K562 (cell line): Measurements from ENCODE around the gene CEP295NL. TPM values are rescaled to one million over a fixed set of nuclear protein-coding genes. Genes with fewer than 3 reads are reported as not detected.

Experiments
- ATAC-seq: fragments of 200-7000 bp; cut with Tn5 transposase; 3 replicates; pipeline ENCODE4 v1.9.1; 2020; ENCODE audit warnings: moderate library complexity
- BruUV-seq: library from RNA; stranded (reverse); fragments of 400-500 nt; replicated peaks from 2 replicates; lab custom pipeline; 2021; lab: Mats Ljungman, UMichigan
- CTCF ChIA-PET: fragments of 300-600 bp; formaldehyde crosslinking; extraction: SDS; loops from one replicate; lab custom pipeline; 2021; ENCODE audit warnings: low intra/inter-chr PET ratio; lab: Yijun Ruan, JAX
- POLR2A ChIA-PET: fragments of 300-600, 350-650 bp; sonication (Branson Sonifier 250); formaldehyde crosslinking; extraction: SDS; loops from one replicate; lab custom pipeline; 2021; ENCODE audit warnings: antibody characterized with exemption, inconsistent platforms; lab: Yijun Ruan, JAX
- DNase-seq, 4 experiments: peaks; one replicate each; pipeline versions ENCODE4 v3.0.0 to v3.0.0-alpha.2; 2011 to 2018; ENCODE audit warnings: low spot score in 3 of 4, mixed read lengths in 3 of 4; ENCODE audit errors: extremely low read depth in 1 of 4
- FAIRE-seq: peaks from 2 replicates; lab custom pipeline; 2011; peaks lifted over from hg19 to GRCh38; lab: Jason Lieb, UNC
- H2AFZ ChIP-seq: 2 replicates; pipeline ENCODE4 v1.6.0; 2011; ENCODE audit warnings: low read depth, low read length, control low read depth, inconsistent platforms
- H3K27ac ChIP-seq: fragments of 200-600 bp; 3 replicates; pipeline ENCODE4 v1.8.0; 2011; ENCODE audit warnings: low read depth, mild to moderate bottlenecking, control low read depth, inconsistent platforms, low read length, moderate library complexity, mixed read lengths; ENCODE audit errors: extremely low read depth
- H3K27me3 ChIP-seq, 2 experiments: fragments of 300-600 bp in 1 of 2; 2 replicates in 1 of 2; 3 replicates in 1 of 2; pipeline versions ENCODE4 v1.6.0 to v1.8.0; 2011; ENCODE audit warnings: inconsistent platforms in 2 of 2, low read length in 2 of 2, mild to moderate bottlenecking in 1 of 2, mixed read lengths in 1 of 2, moderate library complexity in 1 of 2; ENCODE audit not compliant: control insufficient read depth in 2 of 2, insufficient read depth in 2 of 2
- H3K36me3 ChIP-seq: fragments of 300-600 bp; 3 replicates; pipeline ENCODE4 v1.8.0; 2011; ENCODE audit warnings: mild to moderate bottlenecking, low read length, inconsistent platforms; ENCODE audit not compliant: control insufficient read depth, insufficient read depth
- H3K4me1 ChIP-seq, 2 experiments: fragments of 200-600 bp in 1 of 2; replicated peaks in 1 of 2; 2 replicates in 1 of 2; 3 replicates in 1 of 2; pipeline versions ENCODE4 v1.5.1 to v1.8.0; 2011; ENCODE audit warnings: inconsistent platforms in 2 of 2, low read length in 2 of 2, mild to moderate bottlenecking in 1 of 2, mixed read lengths in 1 of 2, moderate library complexity in 1 of 2; ENCODE audit not compliant: control insufficient read depth in 2 of 2, insufficient read depth in 2 of 2
- H3K4me2 ChIP-seq: 2 replicates; pipeline ENCODE4 v1.6.1; 2011; ENCODE audit warnings: low read length, control low read depth, inconsistent platforms, mixed read lengths; ENCODE audit not compliant: insufficient read depth
- H3K4me3 ChIP-seq: fragments of 200-600 bp; sonication (generic), shearing (Covaris generic); 2 replicates; pipeline ENCODE4 v1.5.1; 2016; ENCODE audit warnings: control low read depth, inconsistent platforms
- H3K79me2 ChIP-seq: fragments of 200-600 bp; 3 replicates; pipeline ENCODE4 v1.8.0; 2011; ENCODE audit warnings: low read length, inconsistent platforms; ENCODE audit not compliant: control insufficient read depth, insufficient read depth
- H3K9ac ChIP-seq, 2 experiments: 2 replicates each; pipeline versions ENCODE4 v1.6.0 to v1.6.1; 2011; ENCODE audit warnings: low read depth in 2 of 2, low read length in 2 of 2, control low read depth in 1 of 2, inconsistent platforms in 1 of 2, mild to moderate bottlenecking in 1 of 2, mixed read lengths in 1 of 2; ENCODE audit not compliant: insufficient read depth in 1 of 2
- H3K9me1 ChIP-seq: one replicate; pipeline ENCODE4 v1.6.0; 2011; ENCODE audit warnings: inconsistent platforms, mild to moderate bottlenecking, low read length, moderate library complexity; ENCODE audit not compliant: control insufficient read depth, insufficient read depth
- H3K9me3 ChIP-seq: replicated peaks from 2 replicates; pipeline ENCODE4 v1.5.1; 2011; ENCODE audit warnings: low read depth, low read length, inconsistent platforms; ENCODE audit not compliant: control insufficient read depth, insufficient read depth
- H4K20me1 ChIP-seq: replicated peaks from 2 replicates; pipeline ENCODE4 v1.6.1; 2011; ENCODE audit warnings: low read length, inconsistent platforms, mixed read lengths; ENCODE audit not compliant: control insufficient read depth, insufficient read depth
- BDP1 ChIP-seq: IDR thresholded peaks from 3 replicates; pipeline ENCODE4 v1.6.1; 2011; ENCODE audit not compliant: insufficient read length, insufficient read depth
- HNRNPL ChIP-seq: fragments of 200-400 bp; formaldehyde crosslinking; IDR thresholded peaks from 2 replicates; pipeline ENCODE4 v1.6.1; 2017; ENCODE audit warnings: low read depth, mild to moderate bottlenecking, low read length
- MTF1 ChIP-seq: fragments of 250-450 bp; sonication (Bioruptor Pico); IDR thresholded peaks from 2 replicates; pipeline ENCODE4 v1.9.0; 2021; ENCODE audit warnings: moderate library complexity, mild to moderate bottlenecking, inconsistent platforms, borderline replicate concordance
- NCOR1 ChIP-seq: fragments of 450-650 bp; IDR thresholded peaks from 2 replicates; pipeline ENCODE4 v1.6.1; 2016; ENCODE audit warnings: mild to moderate bottlenecking, moderate library complexity
- ZBTB8A ChIP-seq: fragments of 450-650 bp; IDR thresholded peaks from 2 replicates; pipeline ENCODE4 v1.6.1; 2018; ENCODE audit warnings: mild to moderate bottlenecking, moderate library complexity; ENCODE audit not compliant: partially characterized antibody
- ZNF133 ChIP-seq: fragments of 250-450 bp; sonication (Bioruptor Pico); IDR thresholded peaks from 2 replicates; pipeline ENCODE4 v1.4.0; 2020; ENCODE audit warnings: mild to moderate bottlenecking
- ZNF134 ChIP-seq: fragments of 250-450 bp; sonication (Bioruptor Pico); conservative IDR thresholded peaks from 2 replicates; pipeline ENCODE4 v1.4.0; 2020
- ZNF436 ChIP-seq: fragments of 250-450, 450-650 bp; sonication (Bioruptor Pico); formaldehyde crosslinking; IDR thresholded peaks from 2 replicates; pipeline ENCODE4 v1.7.0; 2020; ENCODE audit warnings: mild to moderate bottlenecking
- ZNF444 ChIP-seq: fragments of 250-450 bp; sonication (Bioruptor Pico); IDR thresholded peaks from 2 replicates; pipeline ENCODE4 v1.4.0; 2020; ENCODE audit warnings: mild to moderate bottlenecking, moderate library complexity
- ZNF785 ChIP-seq: fragments of 250-450 bp; sonication (Bioruptor Pico); IDR thresholded peaks from 2 replicates; pipeline ENCODE4 v1.4.0; 2020; ENCODE audit warnings: mild to moderate bottlenecking
- WGBS: fragments of 100-300 bp; shearing (Covaris generic); methylation state at CpG from one replicate; pipeline ENCODE4 v1.1.6; 2016; ENCODE audit warnings: low coverage, mixed read lengths; ENCODE audit not compliant: insufficient coverage; ENCODE audit errors: missing lambda C conversion rate; 5-methylcytosine and 5-hydroxymethylcytosine counted together
- in situ Hi-C: fragments of 300-500 bp; cut with MboI; formaldehyde crosslinking; loops from 4 replicates; pipeline ENCODE4 v1.15.0; 2018; ENCODE audit warnings: inconsistent platforms, mixed read lengths
- intact Hi-C: fragments of 100-400 bp; cut with micrococcal nuclease; formaldehyde crosslinking; loops from 2 replicates; pipeline ENCODE4 v1.14.2; 2022
- polyA plus RNA-seq, 8 experiments: library from polyadenylated mRNA; depleted of rRNA in 4 of 8; stranded (reverse) in 5 of 8; unstranded in 3 of 8; fragments of >200 nt; fragmentation: Nextera tagmentation in 2 of 8; fragmentation: Illumina TruSeq in 1 of 8; extraction: Ambion mirVana in 2 of 8; extraction: Trizol in 1 of 8; gene quantifications; 2 replicates each; pipeline versions ENCODE4 v1.2.1 to v1.2.3, GENCODE V29; 2011 to 2014; ENCODE audit warnings: inconsistent platforms in 1 of 8, missing spikeins in 1 of 8
- total RNA-seq, 7 experiments: library from RNA; depleted of rRNA in 6 of 7; stranded (reverse); fragments of >200 nt in 6 of 7; fragmentation: Illumina TruSeq in 2 of 7; extraction: Trizol in 2 of 7; gene quantifications; 2 replicates each; pipeline versions ENCODE4 v1.2.1 to v1.2.3, GENCODE V29; 2011 to 2021; ENCODE audit warnings: low replicate concordance in 1 of 7
- TF ChIP-seq, protein P1 (sequence below): sonication (generic); formaldehyde crosslinking; IDR thresholded peaks from 2 replicates; pipeline ENCODE4 v1.5.0; 2020; ENCODE audit warnings: missing genetic modification reagents
- TF ChIP-seq, protein P2 (sequence below), 3 experiments: IDR thresholded peaks in 2 of 3; conservative IDR thresholded peaks in 1 of 3; 2 replicates each; pipeline ENCODE4 v1.5.1; 2011 to 2012; ENCODE audit warnings: low read length in 3 of 3, mild to moderate bottlenecking in 3 of 3, control low read depth in 2 of 3, improper control_type of control experiment in 1 of 3, inconsistent platforms in 1 of 3, low read depth in 1 of 3, mixed read lengths in 1 of 3, moderate library complexity in 1 of 3; ENCODE audit not compliant: insufficient read depth in 2 of 3
- TF ChIP-seq, protein P3 (sequence below): fragments of 250-450 bp; sonication (Bioruptor Pico); IDR thresholded peaks from 2 replicates; pipeline ENCODE4 v1.8.0; 2021; ENCODE audit warnings: moderate library complexity, mild to moderate bottlenecking, inconsistent platforms
- TF ChIP-seq, protein P4 (sequence below): fragments of 250-450 bp; sonication (Bioruptor Pico); IDR thresholded peaks from 2 replicates; pipeline ENCODE4 v1.4.0; 2020; ENCODE audit warnings: borderline replicate concordance

The CEP295NL gene
- total and polyA plus RNA-seq, 9 of the 15 experiments (the other 6 are each of a cell fraction or from before 2014, with no cell fraction given), result not detected

DNA sequence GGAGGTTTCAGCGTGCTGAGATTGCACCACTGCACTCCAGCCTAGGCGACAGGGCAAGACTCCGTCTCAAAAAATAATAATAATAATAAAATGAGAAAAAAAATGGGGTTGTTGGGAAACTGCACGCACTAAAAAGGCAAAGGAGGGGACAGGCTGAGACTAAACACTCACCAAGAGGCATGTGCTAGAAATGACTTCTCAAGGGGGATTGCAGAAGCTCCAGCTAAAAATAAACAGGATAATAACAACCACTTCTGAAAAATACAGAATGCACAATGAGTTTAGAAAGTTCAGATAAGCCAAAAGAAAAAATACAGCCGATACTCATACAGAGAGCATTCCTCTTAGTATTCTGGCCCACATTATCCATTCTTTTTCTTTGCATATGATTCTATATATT lies 37.3 kb upstream of the CEP295NL start:
- ATAC-seq, result no peak
- H3K36me3 ChIP-seq, result no peaks in the 10 kb centered on the region
- intact Hi-C loops (no loop called here), in situ Hi-C loops (no loop called here)
- H3K9ac ChIP-seq, result no peak overlapping the region; a peak in 1 of 4 replicates
- peaks cover 26 to 67% of the 10 kb centered on the region in 2 experiments for H3K27me3 ChIP-seq
- no peaks in the 10 kb centered on the region for H3K79me2 ChIP-seq
- no TSS peak for BruUV-seq
- no peak for TF ChIP-seq ZNF785
- TF ChIP-seq, protein P1, sequence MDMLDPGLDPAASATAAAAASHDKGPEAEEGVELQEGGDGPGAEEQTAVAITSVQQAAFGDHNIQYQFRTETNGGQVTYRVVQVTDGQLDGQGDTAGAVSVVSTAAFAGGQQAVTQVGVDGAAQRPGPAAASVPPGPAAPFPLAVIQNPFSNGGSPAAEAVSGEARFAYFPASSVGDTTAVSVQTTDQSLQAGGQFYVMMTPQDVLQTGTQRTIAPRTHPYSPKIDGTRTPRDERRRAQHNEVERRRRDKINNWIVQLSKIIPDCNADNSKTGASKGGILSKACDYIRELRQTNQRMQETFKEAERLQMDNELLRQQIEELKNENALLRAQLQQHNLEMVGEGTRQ, result no peak
- no peak for TF ChIP-seq ZNF133 (CRISPR knock-in tag)
- TF ChIP-seq ZNF436, result no peak
- TF ChIP-seq, protein P2, sequence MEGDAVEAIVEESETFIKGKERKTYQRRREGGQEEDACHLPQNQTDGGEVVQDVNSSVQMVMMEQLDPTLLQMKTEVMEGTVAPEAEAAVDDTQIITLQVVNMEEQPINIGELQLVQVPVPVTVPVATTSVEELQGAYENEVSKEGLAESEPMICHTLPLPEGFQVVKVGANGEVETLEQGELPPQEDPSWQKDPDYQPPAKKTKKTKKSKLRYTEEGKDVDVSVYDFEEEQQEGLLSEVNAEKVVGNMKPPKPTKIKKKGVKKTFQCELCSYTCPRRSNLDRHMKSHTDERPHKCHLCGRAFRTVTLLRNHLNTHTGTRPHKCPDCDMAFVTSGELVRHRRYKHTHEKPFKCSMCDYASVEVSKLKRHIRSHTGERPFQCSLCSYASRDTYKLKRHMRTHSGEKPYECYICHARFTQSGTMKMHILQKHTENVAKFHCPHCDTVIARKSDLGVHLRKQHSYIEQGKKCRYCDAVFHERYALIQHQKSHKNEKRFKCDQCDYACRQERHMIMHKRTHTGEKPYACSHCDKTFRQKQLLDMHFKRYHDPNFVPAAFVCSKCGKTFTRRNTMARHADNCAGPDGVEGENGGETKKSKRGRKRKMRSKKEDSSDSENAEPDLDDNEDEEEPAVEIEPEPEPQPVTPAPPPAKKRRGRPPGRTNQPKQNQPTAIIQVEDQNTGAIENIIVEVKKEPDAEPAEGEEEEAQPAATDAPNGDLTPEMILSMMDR (IDR thresholded peaks at IDR 0.05 in 2 of 3, conservative IDR thresholded peaks at IDR 0.05 in 1 of 3; ENCODE audit: insufficient read depth in 2 of 3, low read depth in 1 of 3, low read length in 3 of 3), result no peak
- TF ChIP-seq, protein P3, sequence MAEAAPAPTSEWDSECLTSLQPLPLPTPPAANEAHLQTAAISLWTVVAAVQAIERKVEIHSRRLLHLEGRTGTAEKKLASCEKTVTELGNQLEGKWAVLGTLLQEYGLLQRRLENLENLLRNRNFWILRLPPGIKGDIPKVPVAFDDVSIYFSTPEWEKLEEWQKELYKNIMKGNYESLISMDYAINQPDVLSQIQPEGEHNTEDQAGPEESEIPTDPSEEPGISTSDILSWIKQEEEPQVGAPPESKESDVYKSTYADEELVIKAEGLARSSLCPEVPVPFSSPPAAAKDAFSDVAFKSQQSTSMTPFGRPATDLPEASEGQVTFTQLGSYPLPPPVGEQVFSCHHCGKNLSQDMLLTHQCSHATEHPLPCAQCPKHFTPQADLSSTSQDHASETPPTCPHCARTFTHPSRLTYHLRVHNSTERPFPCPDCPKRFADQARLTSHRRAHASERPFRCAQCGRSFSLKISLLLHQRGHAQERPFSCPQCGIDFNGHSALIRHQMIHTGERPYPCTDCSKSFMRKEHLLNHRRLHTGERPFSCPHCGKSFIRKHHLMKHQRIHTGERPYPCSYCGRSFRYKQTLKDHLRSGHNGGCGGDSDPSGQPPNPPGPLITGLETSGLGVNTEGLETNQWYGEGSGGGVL, result no peak
- TF ChIP-seq NCOR1, result no peak
- no peak for TF ChIP-seq HNRNPL
- TF ChIP-seq MTF1 (CRISPR knock-in tag), result no peak
- no peak for TF ChIP-seq BDP1
- no peak for TF ChIP-seq ZNF444 (CRISPR knock-in tag)
- no peak for TF ChIP-seq ZBTB8A
- no peak for TF ChIP-seq ZNF134 (CRISPR knock-in tag)
- TF ChIP-seq, protein P4, sequence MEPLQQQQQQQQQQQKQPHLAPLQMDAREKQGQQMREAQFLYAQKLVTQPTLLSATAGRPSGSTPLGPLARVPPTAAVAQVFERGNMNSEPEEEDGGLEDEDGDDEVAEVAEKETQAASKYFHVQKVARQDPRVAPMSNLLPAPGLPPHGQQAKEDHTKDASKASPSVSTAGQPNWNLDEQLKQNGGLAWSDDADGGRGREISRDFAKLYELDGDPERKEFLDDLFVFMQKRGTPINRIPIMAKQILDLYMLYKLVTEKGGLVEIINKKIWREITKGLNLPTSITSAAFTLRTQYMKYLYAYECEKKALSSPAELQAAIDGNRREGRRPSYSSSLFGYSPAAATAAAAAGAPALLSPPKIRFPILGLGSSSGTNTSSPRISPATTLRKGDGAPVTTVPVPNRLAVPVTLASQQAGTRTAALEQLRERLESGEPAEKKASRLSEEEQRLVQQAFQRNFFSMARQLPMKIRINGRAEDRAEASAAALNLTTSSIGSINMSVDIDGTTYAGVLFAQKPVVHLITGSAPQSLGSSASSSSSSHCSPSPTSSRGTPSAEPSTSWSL, result no peak
- ChIA-PET CTCF (no interaction called here), POLR2A (interaction anchor here (0.6 kb wide), 1 partner anchor 22 kb away, joined by 4 read pairs; no protein-coding TSS in a partner anchor)
- no peak overlapping the region for H3K4me3 ChIP-seq
- 1% methylated on average over 5 of the region's 5 CpGs for WGBS
- H4K20me1 ChIP-seq, result peaks cover 4% of the 10 kb centered on the region; the same call in 1 of the 2 replicates
- no peaks in the 10 kb centered on the region for H3K9me1 ChIP-seq
- DNase-seq, result no peak
- no peak for FAIRE-seq
- no peaks in the 10 kb centered on the region for H3K9me3 ChIP-seq
- no peak overlapping the region for H3K27ac ChIP-seq
- H2AFZ ChIP-seq, result no peak overlapping the region
- H3K4me1 ChIP-seq, result peaks cover 3 to 7% of the 10 kb centered on the region in 2 experiments; a peak in 3 of 5 replicates
- no peak overlapping the region for H3K4me2 ChIP-seq
